ENCODE measurements around the gene NDRG4.

DNA sequence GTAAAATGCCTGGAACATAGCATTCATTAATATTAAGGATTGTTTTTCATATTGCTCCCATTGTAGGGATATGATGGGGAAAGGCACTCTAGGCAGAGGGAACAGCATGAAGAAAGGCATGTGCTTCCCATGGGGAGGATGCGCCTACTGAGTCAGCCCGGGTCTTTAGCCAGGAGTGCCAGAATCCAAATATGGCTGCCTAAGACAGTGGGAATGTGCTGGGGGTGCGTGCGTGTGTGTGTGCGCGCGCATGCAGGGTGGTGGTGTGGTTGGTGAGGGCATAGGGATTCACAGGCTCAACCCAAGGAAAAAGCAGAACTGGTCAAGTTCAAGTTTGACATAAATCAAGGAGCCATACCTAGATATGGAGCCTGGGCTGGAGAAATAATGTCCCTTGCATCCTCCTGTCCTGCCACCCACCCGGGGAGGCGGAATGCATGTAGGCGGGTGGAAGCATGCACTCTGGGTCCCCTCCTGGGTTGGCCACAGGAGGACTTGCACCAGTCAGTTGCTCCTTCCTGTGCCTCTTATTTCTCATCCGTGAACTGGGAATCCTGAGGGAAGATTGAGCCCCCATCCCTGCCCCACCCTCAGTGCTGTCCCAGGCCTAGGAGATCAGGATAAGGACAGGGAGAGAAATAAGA lies 18.6 kb upstream of the NDRG4 start:
- TF ChIP-seq, protein P1, sequence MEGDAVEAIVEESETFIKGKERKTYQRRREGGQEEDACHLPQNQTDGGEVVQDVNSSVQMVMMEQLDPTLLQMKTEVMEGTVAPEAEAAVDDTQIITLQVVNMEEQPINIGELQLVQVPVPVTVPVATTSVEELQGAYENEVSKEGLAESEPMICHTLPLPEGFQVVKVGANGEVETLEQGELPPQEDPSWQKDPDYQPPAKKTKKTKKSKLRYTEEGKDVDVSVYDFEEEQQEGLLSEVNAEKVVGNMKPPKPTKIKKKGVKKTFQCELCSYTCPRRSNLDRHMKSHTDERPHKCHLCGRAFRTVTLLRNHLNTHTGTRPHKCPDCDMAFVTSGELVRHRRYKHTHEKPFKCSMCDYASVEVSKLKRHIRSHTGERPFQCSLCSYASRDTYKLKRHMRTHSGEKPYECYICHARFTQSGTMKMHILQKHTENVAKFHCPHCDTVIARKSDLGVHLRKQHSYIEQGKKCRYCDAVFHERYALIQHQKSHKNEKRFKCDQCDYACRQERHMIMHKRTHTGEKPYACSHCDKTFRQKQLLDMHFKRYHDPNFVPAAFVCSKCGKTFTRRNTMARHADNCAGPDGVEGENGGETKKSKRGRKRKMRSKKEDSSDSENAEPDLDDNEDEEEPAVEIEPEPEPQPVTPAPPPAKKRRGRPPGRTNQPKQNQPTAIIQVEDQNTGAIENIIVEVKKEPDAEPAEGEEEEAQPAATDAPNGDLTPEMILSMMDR (conservative IDR thresholded peaks at IDR 0.05) = no peak
- TF ChIP-seq EZH2 (IDR thresholded peaks at IDR 0.05; ENCODE audit: low read depth) = no peak
